Measurements from ENCODE around the gene PLXNA4. TPM values are rescaled to one million over a fixed set of nuclear protein-coding genes. Genes with fewer than 3 reads are reported as not detected.

Gene PLXNA4
- total RNA-seq, 4 donors from 2014 or later = 0.49 to 7.1 (median 2.0) TPM

GRCh38 chr7:132078891-132079735 is 497.2 kb downstream of the PLXNA4 start:
- Histone ChIP-seq H3K4me3 (no peak overlapping the region), H3K27me3 (peaks cover 0 to 43% (median 0%) of the 10 kb centered on the region in 4 donors), H3K27ac (peak overlapping the region in 2 of 4 donors; percentile 9 to 52), H3K9me3 (no peaks in the 10 kb centered on the region), H3K4me1 (peaks cover 0 to 36% (median 12%) of the 10 kb centered on the region in 3 donors), H3K36me3 (no peaks in the 10 kb centered on the region)
- TF ChIP-seq POLR2A (IDR thresholded peaks at IDR 0.05) = no peak
- no peak for TF ChIP-seq CTCF (IDR thresholded peaks at IDR 0.05)
- WGBS, 2 donors = 55 to 75% methylated on average over 6 to 8 of the region's 8 CpGs
- intact Hi-C loops (cut with DNase I) = no loop called here
- DNase-seq = no peak

- peak overlapping the region in 1 of 4 donors; percentile 9 for H3K27ac ChIP-seq
- intact Hi-C loops (cut with DNase I) = no loop called here
- DNase-seq = no peak
- 59 to 77% methylated on average over 7 of the region's 7 CpGs for WGBS, 2 donors
- H3K27me3 ChIP-seq = peaks cover 0 to 39% (median 0%) of the 10 kb centered on the region in 4 donors
- no peak overlapping the region for H3K4me3 ChIP-seq
- TF ChIP-seq POLR2A (IDR thresholded peaks at IDR 0.05) = no peak
- TF ChIP-seq CTCF (IDR thresholded peaks at IDR 0.05) = no peak
- peaks cover 0 to 36% (median 12%) of the 10 kb centered on the region in 3 donors for H3K4me1 ChIP-seq
- H3K9me3 ChIP-seq = no peaks in the 10 kb centered on the region
- no peaks in the 10 kb centered on the region for H3K36me3 ChIP-seq
Measured at GRCh38 chr7:132077971-132078685, 498.1 kb downstream of the PLXNA4 start.

GRCh38 chr7:132076301-132077035 is 499.8 kb downstream of the PLXNA4 start:
- DNase-seq = no peak
- 58 to 60% methylated on average over 9 of the region's 13 CpGs for WGBS, 2 donors

GRCh38 chr7:132075515-132075914 is 500.8 kb downstream of the PLXNA4 start:
- Histone ChIP-seq H3K36me3 (no peaks in the 10 kb centered on the region), H3K27me3 (peaks cover 0 to 39% (median 0%) of the 10 kb centered on the region in 4 donors), H3K4me1 (peaks cover 0 to 18% (median 9%) of the 10 kb centered on the region in 3 donors), H3K27ac (no peak overlapping the region), H3K4me3 (no peak overlapping the region), H3K9me3 (no peaks in the 10 kb centered on the region)
- no peak for DNase-seq
- intact Hi-C loops (cut with DNase I) = no loop called here
- 35 to 45% methylated on average over 5 to 6 of the region's 6 CpGs for WGBS, 2 donors
- TF ChIP-seq POLR2A (IDR thresholded peaks at IDR 0.05) (no peak), CTCF (IDR thresholded peaks at IDR 0.05) (no peak)

More at GRCh38 chr7:132076301-132077035, 499.8 kb downstream of the PLXNA4 start:
- Histone ChIP-seq H3K27ac (no peak overlapping the region), H3K4me1 (peaks cover 0 to 26% (median 12%) of the 10 kb centered on the region in 3 donors), H3K27me3 (peaks cover 0 to 39% (median 0%) of the 10 kb centered on the region in 4 donors), H3K4me3 (no peak overlapping the region), H3K9me3 (no peaks in the 10 kb centered on the region), H3K36me3 (no peaks in the 10 kb centered on the region)
- intact Hi-C loops (cut with DNase I) = no loop called here
- no peak for TF ChIP-seq CTCF (IDR thresholded peaks at IDR 0.05)
- no peak for TF ChIP-seq POLR2A (IDR thresholded peaks at IDR 0.05)
